ENCODE data around the gene TRIM24.

- TF ChIP-seq NR2F2 (IDR thresholded peaks at IDR 0.05) (no peak), CTCF (IDR thresholded peaks at IDR 0.05; ENCODE audit: low read depth, low read length, missing input control) (no peak), YY1 (IDR thresholded peaks at IDR 0.05) (no peak), TAF1 (conservative IDR thresholded peaks at IDR 0.05) (no peak), ZBTB33 (IDR thresholded peaks at IDR 0.05) (no peak), SP1 (IDR thresholded peaks at IDR 0.05) (no peak), RXRA (IDR thresholded peaks at IDR 0.05) (no peak), MAX (IDR thresholded peaks at IDR 0.05) (no peak), REST (IDR thresholded peaks at IDR 0.05) (no peak), ATF3 (IDR thresholded peaks at IDR 0.05) (no peak), RAD21 (IDR thresholded peaks at IDR 0.05) (no peak), JUND (IDR thresholded peaks at IDR 0.05) (no peak)
Measured at GRCh38 chr7:138565071-138565450, 105.0 kb downstream of the TRIM24 start.

Measured in liver (tissue), 3 donors.